GM18951 (cell line): ENCODE results near the gene EDN1.

ENCODE experiments used
- POLR2A ChIP-seq: IDR thresholded peaks from 4 replicates; pipeline ENCODE4 v1.6.1; 2011; ENCODE audit warnings: mild to moderate bottlenecking; ENCODE audit not compliant: insufficient read length, insufficient read depth; ENCODE audit errors: extremely low read depth
- in situ Hi-C: fragments of 300-500 bp; cut with MboI; formaldehyde crosslinking; loops from one replicate; pipeline ENCODE4 v1.12.0; 2022; ENCODE audit warnings: low sequenced_read_pairs, mixed read lengths, inconsistent platforms; ENCODE audit not compliant: unreplicated experiment

Gene EDN1

DNA sequence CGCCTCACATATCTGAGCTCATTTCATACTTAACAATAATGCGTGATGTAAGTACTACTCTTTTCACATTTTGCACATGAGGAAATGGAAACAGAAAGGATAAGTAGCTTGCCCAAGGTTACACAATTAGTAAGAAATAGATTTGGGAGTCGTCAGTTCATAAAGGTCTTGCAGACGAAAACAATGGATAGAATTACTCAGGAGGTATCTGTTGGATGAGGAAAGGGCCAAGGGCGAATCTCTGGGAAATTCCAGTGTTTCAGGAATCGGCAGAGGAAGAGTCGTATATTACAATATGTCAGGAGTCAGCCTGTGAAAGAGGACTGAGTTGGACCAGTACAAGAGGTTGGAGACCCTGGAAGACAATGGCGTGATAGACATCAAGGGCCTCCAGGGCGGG, 12.8 kb upstream of the EDN1 start:
- no peak for TF ChIP-seq POLR2A
- in situ Hi-C loops, result no loop called here

- TF ChIP-seq POLR2A, result no peak
- in situ Hi-C loops, result no loop called here
These were observed 11.2 kb upstream of the EDN1 start for GRCh38 chr6:12278915-12279314.

DNA sequence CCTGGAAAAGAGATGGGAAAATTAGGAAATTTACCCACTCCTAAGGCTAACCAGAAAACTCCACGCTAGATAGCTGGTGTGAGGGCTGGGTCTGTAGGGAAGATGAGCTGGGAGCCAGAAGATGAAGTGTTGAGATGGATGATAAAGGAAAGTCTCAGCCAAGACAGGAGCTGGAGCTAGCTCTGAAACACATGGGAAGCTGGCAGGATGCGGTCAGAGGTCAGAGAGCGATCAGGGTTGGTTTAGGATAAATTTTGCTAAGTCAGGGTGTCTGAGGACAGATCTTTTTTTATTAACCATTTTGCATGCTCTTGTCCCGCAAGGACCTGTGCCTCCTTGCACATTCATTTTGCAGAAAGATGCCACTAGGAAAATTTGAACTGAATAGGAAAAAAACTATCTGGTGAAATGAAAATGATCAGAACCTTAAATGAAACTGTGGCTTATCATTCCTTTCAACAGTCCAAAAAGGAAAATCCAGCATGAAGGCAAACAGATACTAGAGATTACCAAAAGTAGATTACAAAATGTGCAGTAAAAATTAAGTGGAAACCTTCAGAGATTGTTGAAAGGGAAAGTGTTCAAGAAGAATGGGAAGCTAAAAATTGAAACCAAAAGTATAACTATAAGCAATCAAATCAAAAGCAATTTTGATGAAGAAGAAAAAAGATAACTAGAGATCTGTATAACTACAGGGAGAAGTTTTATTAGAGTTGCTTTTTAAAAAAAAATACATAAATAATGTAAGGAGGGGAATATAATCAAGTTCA, 10.7 kb upstream of the EDN1 start:
- in situ Hi-C loops, result no loop called here
- TF ChIP-seq POLR2A, result no peak

GRCh38 chr6:12280458-12280857, 9.7 kb upstream of the EDN1 start:
- in situ Hi-C loops, result no loop called here
- no peak for TF ChIP-seq POLR2A

DNA sequence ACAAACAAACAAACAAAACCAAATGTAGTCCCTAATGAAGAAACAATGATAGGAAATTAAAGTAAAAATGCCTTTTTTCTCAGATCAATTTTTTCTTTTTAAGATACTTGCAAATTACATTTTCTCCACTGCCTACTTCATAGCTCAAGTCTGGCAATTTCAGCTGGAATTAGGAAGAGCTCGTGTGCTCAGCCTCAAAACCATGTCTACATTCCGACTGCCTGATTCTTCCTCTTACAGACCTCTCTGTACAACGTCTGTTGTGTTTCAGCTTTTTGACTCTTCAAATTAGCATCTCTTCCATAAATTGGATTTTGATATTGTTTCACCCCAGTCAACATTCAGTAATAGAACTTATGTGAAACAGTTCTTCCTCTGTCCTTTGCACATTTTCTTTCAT, 9.3 kb upstream of the EDN1 start:
- in situ Hi-C loops, result no loop called here

DNA sequence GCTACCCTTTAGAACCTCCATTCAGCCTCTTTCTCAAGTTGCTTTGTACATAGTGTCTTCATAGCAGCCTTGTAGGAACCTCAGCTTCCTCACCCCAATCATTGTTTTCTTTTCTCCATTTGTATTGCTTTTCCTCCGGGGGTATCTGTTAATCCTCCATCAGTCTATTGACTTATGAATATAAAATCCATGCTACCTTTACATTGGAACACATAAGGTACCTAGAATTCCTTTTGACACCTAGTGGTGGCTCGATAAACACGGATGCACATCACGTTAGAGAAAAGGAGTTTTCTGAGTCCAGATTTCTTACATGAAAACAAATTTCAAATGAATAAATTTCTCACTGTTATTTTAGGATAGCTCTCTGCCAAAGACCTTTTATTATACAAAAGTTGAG, 6.3 kb upstream of the EDN1 start:
- in situ Hi-C loops, result no loop called here
- TF ChIP-seq POLR2A, result no peak

More for the DNA sequence above, 9.3 kb upstream of the EDN1 start:
- no peak for TF ChIP-seq POLR2A

DNA sequence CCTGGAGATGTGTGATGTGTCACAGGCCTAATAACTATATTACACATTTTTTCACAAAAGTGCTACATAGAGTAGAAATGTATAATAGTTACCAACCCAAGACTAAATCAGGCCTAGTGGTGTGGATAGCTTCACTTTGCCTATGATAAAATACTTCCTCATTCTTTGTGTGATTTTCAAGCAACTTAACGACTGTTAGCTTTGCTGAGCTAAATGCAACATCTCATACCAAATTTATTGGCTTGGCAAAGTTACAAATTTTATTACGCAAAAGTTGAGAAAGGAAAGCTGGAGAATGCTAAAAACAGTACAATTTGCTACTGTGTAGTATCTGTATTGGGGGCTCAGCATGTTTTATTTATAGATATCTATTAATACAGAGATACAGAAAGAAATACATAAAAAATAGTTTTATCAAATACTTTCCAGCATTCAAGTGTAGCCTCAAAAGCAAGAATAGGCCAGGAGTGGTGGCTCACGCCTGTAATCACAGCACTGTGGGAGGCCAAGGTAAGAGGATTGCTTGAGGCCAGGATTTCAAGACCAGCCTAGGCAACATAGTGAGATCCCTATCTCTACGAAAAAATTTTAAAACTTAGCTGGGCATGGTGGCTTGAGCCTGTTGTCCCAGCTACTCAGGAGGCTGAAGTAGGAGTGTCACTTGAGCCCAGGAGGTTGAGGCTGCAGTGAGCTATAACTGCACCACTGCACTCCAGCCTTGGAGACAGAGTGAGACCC, 3.6 kb upstream of the EDN1 start:
- TF ChIP-seq POLR2A, result no peak
- in situ Hi-C loops, result no loop called here

DNA sequence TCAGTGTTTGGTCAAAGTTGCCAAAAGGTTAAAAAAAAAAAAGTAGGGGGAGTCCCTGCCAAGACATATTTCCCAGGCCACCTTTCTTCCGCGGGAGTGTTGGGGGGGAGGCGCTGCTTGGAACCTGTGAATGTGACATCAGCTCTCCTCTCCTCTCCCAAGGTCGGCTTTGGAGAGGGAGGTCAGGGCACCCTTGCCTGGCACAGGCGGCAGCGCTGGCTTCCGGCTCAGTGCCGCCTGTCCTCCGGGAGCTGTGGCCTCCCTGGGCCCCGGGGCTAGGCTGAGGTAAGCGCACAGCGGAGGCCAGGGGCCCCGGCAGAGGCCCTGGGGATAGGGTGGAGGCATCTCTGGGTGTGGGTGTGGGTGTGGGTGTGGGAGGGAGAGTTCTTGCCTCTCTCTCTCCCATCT, 1.9 kb upstream of the EDN1 start:
- in situ Hi-C loops, result no loop called here
- TF ChIP-seq POLR2A, result no peak

GRCh38 chr6:12288914-12289313, 1.2 kb upstream of the EDN1 start:
- in situ Hi-C loops, result no loop called here
- no peak for TF ChIP-seq POLR2A

- in situ Hi-C loops, result no loop called here
These were observed 719 bp upstream of the EDN1 start for GRCh38 chr6:12289365-12289919.

GRCh38 chr6:12291071-12291838, 1.1 kb downstream of the EDN1 start:
- in situ Hi-C loops, result loop anchor here (10.0 kb wide), 2 partner anchors 304 to 636 kb away; no protein-coding TSS in a partner anchor
- TF ChIP-seq POLR2A, result no peak

More at GRCh38 chr6:12289365-12289919, 719 bp upstream of the EDN1 start:
- no peak for TF ChIP-seq POLR2A

DNA sequence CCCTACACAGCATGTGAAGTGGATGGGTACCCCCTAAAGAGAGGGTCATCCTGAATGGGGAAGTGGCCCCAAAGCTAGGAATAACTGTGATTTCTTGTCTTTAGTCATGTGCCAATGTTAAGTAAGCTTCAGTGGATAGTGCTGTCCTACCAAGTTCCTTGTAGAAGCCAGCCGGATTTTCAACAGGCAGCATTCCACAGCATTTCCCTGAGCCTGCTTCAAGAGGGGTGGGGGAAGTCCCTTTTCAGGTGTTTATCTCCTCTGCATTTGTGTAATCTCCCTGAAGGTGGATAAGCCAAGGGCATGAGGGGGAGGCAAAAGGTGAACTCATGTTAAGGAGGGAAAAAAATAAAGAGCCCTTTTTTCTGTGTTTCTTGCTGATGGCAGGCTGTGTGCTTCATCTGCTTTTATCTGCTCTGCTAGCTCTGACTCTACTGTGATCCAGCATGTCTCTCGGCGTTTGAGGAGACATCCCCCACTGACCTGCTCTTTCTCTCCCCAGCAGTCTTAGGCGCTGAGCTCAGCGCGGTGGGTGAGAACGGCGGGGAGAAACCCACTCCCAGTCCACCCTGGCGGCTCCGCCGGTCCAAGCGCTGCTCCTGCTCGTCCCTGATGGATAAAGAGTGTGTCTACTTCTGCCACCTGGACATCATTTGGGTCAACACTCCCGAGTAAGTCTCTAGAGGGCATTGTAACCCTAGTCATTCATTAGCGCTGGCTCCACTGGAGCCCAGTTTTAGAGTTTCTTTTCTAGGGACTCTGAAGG, 1.9 kb downstream of the EDN1 start:
- TF ChIP-seq POLR2A, result no peak
- in situ Hi-C loops, result loop anchor here (10.0 kb wide), 2 partner anchors 303 to 637 kb away; no protein-coding TSS in a partner anchor

DNA sequence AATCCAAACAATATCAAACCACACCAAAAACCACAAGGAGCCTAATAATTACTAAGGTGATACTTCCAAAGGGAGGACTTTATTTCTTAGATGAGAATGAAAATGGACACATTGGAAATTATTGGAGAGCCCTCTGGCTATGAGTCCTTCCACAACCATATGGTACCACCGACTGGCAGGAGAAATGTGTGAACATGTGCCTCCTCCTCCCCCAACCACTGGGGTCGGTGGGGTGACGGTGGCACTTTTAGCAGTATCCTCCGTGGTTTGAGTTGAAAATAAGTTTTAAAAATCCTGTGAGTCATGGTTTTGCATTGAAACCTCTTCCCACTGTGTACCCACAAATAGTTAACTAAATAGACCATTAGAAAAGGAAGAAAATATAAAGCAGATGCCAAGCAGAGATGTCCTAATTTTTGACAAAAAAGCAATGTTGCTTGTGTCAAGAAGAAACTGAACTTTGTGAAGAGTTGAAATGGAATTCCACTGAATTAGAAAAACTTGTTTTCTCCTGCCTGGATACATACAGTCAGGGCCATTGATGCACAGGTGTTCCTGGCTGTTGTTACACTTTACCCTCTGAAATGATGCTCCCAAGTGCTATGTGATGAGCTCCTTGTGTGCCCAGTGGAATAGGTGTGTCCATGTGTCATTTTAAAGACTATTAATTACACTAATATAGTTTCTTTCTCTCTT, 3.2 kb downstream of the EDN1 start:
- no peak for TF ChIP-seq POLR2A
- in situ Hi-C loops, result loop anchor here (10.0 kb wide), 2 partner anchors 301 to 639 kb away; no protein-coding TSS in a partner anchor
